Left forelimb (tissue), 1 donor: Measurements from ENCODE around the gene BPIFB6.

ENCODE experiments used
- DNase-seq: peaks from one replicate; pipeline ENCODE4 v3.0.0-alpha.2; 2018; ENCODE audit warnings: low spot score

BPIFB6 gene

DNA sequence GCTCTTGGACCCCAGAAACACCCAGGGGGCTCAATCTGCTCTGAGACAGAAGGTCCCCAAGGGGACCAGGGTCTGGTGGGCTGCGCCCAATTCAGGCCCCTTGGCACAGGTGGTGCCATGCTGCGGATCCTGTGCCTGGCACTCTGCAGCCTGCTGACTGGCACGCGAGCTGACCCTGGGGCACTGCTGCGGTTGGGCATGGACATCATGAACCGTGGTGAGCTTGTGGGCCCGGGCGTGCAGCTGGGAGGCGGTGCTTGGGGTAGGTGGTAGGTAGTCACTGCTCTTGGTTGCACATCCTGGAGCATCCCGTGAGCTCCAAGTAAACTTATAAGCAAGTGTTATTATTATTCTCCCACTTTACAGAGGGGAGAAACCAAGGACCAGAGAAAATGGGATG, at the start of gene BPIFB6:
Gene BPIFB6 (plus strand): TSS at position 118 of the 400 bp plus-strand sequence. CDS start 0 bp downstream, at position 118.
- no peak for DNase-seq

- no peak for DNase-seq
These were observed 48.6 kb upstream of the BPIFB6 start for GRCh38 chr20:32982617-32983458.

DNA sequence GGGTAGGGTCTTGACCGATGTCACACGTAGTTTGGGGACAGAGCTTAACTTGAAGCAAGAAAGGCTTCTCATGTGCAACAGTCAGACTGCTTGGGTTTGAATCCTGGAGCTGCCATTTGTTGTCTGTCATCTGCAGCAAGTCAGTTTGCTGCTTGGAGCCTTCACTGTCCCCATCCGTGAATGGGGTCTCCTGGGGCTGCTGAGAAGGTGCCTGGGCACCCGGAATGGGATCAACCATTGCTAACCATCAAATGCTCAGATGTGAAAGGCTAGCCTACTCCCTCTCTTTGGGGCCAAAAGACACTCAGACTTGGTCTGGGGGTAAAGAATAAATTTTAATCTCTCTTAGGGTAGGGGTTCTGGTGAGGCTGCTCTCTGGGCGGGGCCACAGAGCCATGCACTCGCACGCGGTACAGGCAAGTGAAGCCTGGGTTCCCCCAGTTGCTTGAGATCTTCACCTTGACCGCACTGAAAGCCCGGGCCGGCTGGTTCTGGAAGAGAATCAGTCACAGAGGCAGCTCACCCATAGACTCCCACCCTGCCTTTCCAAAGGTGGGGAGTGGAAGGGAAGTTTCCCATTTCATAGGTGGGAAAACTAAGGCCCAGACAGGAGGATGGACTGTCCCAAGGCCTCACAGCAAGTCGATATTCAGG, 47.9 kb upstream of the BPIFB6 start:
- DNase-seq, result no peak

DNA sequence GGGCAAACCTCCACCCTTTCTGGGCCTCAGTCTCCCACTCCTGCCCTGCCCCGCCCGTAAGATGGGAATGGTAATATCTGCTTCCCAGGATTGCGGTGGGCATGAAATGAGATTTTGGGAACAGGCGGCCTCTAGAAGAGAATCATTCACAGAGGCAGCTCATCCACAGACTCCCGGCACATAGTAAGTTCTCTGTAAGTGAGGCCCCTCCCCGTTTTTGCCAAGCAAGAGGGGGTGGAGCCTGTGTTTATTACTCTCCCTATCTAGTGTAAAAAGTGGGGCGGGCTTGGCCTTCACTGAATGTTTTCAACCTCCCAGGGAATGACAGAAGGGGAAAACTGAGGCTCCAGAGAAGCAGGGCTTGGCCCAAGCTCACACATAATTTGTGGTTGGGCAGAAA, 47.3 kb upstream of the BPIFB6 start:
- no peak for DNase-seq

DNA sequence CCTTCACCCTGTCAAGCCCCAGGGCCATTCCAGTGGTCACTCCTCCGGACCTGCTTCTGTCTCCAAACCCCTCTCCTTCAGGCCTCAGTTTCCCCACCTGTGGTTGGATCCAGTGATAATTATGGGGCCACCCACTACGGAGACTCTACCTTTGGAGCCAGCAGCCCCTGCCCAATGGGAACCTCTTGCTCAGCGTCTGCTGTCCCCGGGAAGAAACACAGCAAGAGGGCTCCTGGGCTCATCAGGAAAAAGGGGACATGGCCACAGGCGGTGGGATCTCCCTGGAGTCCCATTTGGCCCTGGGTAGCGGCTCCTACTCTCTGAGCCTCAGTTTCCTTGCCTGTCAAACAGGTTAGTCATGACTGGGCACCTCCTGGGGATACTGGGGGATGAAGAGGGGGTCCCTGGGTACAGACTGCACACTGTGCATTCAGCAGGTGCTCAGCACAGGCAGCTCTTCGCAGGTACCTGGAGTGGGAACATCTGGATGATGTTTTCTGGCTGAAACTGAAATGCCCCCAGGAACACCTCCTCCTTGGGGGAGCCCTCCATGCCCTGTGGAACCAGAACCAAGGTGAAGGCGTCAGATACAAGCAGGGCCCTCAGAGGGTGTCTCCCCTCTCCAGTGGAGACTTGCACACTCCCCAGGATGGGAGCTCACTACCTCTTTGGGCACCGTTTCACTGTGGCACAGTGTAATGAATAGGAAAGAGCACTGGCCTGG, 46.7 kb upstream of the BPIFB6 start:
- DNase-seq, result no peak

DNA sequence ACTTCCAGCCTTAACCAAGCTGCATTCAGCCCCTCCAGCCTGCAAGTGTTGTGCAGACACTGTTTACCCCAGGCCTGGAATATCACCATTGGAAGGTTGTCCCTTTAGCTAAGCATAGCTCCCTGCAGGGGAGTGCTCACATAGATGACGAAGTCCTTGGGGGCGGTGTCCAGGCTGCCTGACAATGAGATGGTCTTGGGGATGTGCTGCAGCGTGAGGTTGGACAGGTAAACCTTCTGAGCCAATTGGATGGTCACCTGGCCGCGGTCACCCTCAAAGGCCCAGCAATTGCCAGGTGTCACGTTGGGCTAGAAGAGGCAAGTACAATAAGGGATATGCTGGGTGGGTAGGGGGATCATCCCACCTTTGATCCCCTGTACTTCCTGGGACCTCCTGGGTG, 45.9 kb upstream of the BPIFB6 start:
- DNase-seq, result no peak

- DNase-seq, result no peak
These were observed 45.0 kb upstream of the BPIFB6 start for GRCh38 chr20:32986331-32986966.

DNA sequence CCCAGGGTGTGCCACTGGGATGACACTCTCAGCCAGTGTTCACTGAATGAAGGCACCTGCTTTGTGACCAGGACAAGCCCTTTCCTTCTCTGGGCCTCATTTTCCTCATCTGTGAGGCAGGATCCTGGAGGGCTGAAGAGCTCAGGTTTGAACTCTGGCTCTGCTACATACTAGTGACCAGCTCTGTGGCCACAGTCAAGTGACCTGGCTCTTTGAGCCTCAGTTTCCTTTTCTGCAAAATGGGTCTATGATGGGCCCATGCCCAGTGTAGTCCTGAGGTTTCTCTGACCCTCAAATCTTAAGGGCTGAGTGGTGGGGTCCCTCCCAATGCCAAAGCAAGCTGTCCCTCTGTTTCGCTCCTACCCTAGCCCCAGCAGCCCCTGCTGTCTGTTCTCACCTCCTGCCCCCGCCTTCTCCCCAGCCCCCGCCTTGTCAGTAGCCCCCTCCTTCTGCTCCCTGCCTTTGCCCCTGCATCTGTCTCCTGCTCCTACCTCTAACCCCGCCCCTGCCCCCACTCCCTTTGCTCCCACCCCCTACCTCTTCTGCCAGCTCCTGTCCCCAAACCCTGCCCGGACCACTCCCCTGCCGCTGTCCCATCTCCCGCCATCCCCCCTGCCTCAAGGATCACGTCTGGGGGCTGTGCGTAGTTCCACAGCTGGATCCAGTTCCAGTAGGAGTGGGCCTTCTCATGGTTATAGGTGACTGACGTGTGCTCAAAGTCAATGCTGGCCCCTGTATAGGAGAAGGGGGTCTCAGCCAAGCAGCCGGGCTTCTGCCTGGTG, 44.2 kb upstream of the BPIFB6 start:
- no peak for DNase-seq

- DNase-seq, result no peak
These were observed 43.4 kb upstream of the BPIFB6 start for GRCh38 chr20:32988008-32988407.

DNA sequence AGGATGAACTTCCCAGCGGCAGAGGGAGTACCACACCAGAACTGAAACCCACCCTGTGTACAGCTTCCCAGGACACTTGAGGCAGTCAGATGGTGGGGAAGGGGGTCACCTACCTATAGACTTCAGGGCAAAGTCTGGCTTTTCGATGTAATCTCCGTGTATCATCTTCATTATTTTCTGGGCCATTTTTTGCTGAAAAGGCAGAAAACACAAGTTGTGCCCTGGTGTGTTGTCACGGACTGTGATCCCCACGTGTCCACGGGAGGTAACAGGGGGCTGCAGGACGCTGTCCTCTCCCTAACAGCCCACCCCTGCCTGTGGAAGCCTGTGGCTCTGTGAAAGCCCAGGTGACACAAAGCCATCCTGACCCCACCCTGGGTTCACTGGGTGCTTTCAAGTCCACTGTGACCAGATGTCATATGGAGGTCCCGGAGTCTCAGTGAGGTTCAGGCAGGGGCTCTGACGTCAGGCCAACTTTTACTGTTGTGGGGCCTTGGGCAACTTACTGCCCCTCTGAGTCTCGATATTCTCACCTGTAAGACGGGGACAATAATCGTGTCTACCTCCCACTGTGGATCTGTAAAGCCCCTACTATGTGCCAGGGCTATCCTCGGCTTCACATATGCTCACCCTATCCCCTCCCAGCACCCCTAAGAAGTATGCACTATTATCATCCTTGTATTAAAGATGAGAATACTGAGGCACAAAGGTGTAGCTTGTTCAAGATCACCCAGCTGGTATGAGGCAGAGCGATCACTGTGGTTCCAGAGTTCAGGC, 41.8 kb upstream of the BPIFB6 start:
- DNase-seq, result no peak

- DNase-seq, result no peak
These were observed 41.0 kb upstream of the BPIFB6 start for GRCh38 chr20:32990426-32990825.

- DNase-seq, result no peak
These were observed 40.1 kb upstream of the BPIFB6 start for GRCh38 chr20:32991383-32991782.

DNA sequence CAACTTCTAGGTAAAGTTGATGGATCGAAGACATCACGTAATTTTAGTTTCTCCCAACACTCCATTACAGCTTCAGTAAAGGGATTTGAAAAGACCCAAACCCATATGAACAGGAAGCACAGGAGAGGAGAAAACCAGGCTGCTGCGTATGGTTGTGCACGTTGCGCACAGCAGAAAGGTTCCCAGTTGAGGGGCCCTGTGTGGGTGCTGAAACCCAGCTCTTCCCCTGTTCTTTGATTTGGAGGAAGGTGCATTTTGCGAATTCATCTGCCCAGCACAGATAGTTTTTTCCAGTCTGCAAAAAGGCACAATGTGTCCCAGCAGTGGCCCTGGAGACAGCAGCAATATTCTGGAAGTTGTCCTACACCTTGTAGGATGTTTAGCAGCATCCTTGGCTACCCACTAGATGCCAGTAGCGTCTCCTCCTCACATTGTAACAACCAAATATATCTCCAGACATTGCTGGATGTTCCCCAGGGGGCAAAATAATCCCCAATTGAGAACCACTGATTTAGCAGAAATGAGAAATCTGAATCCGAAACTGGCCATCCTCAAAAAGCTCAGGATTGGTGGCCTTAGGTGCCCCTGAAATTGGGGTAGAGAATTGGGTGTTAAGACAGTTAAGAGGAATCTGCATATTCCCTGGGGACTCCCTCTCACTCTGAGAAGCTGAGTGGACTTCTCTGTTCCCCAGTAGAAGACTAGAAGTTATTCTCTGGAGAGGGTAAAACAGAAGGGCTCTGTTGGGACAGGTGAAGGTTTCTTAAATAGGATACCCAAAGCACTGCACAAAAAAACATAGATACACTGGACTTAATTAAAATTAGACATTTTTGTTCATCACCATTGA, 39.4 kb upstream of the BPIFB6 start:
- DNase-seq, result no peak

- DNase-seq, result no peak
These were observed 37.9 kb upstream of the BPIFB6 start for GRCh38 chr20:32993496-32994050.

GRCh38 chr20:32995802-32996201, 35.6 kb upstream of the BPIFB6 start:
- no peak for DNase-seq

- no peak for DNase-seq
These were observed 34.0 kb upstream of the BPIFB6 start for GRCh38 chr20:32997431-32997830.

GRCh38 chr20:32999603-33000250, 31.7 kb upstream of the BPIFB6 start:
- no peak for DNase-seq

GRCh38 chr20:33000802-33001466, 30.5 kb upstream of the BPIFB6 start:
- DNase-seq, result no peak
